ENCODE data around the gene HOXC9.
A peak's percentile ranks its signal among the peaks of the same experiment; 100 is the strongest.

Gene HOXC9

DNA sequence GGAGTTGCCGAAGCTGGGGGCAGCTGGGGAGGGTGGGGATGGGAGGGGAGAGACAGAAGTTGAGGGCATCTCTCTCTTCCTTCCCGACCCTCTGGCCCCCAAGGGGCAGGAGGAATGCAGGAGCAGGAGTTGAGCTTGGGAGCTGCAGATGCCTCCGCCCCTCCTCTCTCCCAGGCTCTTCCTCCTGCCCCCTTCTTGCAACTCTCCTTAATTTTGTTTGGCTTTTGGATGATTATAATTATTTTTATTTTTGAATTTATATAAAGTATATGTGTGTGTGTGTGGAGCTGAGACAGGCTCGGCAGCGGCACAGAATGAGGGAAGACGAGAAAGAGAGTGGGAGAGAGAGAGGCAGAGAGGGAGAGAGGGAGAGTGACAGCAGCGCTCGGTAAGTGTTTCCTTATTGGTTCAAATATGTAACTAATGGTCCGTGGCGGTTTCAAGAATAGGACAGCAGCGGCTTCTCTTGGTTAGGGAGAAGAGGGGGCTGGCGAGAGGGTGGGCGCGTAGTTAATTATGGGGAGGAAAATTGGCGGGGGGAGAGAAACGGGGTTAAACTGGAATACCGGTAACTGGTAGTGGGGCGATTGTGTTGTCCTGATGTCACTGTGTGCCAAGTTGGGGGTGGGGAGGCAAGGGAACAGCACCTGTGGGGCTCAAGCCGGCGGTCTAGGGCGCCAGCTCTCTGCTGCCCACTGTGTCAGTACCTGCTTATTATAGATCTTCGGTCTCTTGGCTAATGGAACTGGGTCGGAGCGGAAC lies 17.2 kb downstream of the HOXC9 start:
- DNase-seq, result no peak

DNA sequence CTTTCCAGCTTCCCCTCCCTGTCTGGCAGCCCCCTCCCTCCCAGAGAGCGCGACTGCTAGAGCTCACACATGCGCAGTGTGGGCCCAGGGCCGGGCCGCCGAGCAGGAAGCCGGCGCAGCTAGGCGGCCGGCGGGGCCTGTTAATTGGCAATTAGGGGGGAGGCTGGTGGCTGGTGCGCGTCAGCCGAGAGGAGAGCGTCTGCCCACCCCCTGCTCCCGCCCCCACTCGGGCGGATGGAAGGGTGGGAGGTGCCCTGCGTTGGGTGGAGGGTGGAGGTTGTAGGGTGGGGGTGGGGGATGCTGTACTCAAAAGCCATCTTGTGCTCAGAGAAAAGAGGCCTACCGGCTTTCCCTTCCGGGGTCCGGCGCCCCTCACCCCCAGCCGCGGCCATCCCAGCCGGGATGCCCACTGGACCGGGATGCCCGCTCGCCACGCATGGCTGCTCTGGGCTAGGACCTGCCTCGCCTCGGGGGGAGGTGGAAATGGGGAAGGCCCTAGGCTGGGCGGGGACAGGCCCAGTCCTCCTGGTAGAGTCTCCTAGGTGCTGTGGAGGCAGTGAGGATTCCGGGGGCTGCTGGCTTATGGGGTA lies 18.0 kb downstream of the HOXC9 start:
- peak; percentile 90 for DNase-seq

- no peak for DNase-seq
Observed at GRCh38 chr12:54018468-54018984, 18.6 kb downstream of the HOXC9 start.

DNA sequence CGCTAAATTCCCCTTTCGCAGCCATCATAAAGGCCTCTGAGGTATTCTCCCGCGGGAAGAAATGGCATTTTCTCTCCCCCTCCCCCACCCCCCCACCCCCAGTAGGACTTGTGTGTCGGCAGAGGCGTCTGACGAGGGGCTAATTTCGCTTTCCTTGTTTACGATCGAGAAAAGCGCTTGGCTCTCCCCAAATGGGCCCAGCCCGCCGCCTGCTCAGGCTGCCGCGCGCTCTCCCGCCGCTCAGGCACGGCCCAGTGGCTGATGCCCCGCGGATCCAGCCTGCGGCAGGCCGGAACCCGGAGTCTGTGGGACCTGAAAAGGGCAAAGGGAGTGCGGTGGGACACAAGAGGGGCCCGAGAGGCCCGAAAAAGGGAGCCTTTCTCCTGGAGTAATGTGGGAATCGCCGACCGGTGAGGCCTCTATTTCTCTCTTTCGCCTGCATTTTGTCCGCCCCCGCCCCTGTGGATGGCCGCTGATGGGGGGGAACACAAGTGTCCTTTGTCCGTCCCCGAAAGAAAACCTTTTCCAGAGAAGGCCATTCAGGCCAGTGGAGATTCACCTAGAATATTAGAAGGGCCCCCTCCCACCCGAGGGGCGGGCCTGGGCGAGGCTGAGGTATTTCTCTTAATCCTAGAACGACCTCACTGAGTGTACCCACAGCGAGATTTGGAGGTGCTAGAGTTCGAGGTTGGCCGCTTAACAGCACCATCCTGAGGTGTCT lies 19.3 kb downstream of the HOXC9 start:
- no peak for DNase-seq

GRCh38 chr12:54019924-54020590 lies 20.1 kb downstream of the HOXC9 start:
- DNase-seq, result no peak

- no peak for DNase-seq
Observed at GRCh38 chr12:54020591-54021405, 20.8 kb downstream of the HOXC9 start.

GRCh38 chr12:54021432-54022013 lies 21.6 kb downstream of the HOXC9 start:
- DNase-seq, result no peak

DNA sequence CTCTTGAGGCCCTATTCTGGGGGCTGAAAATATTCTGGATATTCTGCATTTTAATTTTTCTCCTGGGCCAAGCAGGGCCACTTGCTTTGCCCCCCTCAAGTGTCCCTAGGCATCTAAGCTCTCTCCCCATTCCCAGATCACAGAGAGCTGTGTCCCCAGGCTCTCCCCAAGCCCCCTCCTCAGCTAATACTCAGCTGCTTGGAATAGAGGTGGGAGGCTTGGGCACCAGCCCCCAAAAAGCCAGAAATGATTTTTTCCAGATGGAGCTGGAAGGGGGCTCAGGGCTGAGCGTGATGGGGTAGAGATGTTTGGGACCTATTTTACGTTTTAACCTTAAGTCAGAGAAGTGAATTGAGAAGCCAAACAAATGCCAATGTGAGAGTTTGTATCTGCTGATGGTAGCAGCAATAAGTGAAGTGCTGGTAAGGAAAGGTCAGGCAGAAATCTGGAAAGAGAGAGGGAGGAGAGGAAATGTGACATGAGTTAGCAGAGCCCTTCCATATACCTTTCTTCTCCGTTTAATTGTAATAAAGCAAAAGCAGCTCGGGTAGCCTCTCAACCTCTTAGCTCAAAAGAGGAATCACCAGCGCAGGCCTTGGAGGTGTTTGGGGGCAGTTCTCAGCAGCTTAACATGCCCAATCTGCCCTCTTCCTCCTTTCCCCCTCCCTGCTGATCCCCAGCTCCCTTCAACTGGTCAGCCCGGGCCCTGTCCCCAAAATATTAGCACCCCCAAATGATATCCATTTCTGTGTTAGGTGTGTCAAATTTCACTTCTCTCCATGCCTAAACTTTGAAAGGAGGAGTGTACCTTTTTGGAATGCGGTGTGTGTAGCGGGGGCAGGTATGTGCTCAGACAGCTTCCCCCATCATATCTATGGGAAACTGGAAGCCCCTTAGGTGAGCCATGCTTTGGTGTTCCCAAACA lies 23.3 kb downstream of the HOXC9 start:
- DNase-seq, result no peak

DNA sequence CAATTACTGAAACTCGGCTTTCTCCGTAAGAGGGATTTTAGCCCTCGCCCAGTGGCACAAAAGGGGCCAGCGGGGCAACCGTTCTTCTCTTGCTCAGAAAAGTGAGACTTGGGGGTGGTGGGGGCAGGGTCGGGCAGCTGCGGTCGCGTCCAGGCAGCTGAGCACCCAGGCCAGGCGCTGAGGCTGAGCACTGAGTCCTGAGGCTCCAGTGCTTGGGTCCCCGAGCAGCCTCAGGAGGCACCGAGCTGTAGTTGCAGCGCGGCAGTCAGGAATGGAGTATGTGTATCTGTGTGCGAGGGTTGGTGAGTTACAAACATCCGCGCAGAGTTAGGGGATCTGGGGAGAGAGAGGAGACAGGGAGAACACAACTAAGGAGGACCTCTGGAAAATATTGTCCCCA lies 24.2 kb downstream of the HOXC9 start:
- no peak for DNase-seq

DNA sequence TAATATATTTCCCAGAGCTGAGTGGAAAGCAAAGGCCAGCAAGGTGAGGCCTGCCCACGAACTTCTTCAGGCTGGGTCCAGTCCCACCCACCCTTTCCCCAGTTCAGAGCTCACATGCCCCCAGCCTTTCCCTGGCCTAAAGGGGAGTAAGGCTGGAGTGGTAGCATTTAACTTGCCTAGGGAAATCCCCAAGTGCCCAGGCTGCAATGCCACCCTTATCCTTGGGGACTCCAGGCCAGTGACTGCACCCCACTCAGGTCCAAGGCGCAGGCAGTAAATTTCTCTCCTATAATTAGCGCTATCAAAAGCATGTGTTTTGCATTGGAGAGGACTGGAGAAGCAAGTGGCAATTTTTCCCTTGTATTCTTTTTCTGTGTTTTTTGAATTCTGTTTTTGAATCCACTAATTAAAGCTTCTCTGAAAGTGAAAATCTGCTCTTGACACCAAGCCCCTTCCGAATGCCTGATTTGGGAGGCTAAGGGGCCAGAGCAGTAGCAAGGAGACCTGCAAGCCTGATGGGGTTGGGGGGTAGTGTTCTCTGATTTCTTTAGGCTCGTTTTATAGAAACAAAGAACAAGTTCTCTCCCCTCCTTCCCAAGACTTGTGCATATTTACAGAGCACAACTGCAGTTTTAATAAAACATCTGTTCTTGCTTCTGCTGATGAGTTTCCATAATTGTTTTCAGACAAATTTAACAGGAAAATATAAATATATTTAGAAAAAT lies 24.8 kb downstream of the HOXC9 start:
- no peak for DNase-seq

GRCh38 chr12:54025499-54026405 lies 25.8 kb downstream of the HOXC9 start:
- DNase-seq, result no peak

DNA sequence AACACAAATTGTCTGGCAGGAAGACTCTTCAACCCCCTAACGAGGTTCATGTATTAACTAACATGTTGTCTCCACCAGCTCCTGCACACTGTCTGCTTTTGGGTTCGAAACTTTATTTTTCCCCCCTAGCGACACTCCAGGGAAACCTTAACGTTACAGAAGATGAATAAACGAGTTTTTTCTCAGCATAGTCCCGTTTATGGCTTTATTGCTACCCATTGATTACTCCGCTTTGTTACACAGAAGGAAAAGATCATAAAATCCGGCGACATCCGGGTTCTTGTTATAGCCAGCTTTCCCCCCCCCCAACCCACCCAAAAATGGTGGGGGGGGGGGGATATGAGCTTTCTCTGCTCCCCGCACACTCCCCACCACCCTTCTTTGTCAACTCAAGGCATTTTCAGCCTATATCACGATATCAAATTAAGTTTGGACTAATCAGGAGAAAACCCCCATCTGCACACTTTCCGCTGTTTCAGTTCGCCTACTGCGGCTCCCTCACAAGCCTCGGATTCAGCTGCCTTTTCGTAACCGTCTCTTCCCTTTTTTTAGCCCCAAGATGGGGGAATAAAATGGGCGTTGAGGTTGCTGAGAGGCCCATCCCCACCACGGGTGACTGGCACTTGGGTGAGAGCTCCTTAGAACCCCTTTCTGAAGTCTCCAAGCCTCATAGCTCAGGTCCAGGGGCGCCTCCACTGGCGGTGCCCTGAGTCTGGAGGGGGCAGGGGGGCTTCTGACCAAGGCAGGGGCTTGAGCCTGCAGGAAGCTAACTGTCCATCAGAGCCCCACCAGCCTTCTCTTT lies 26.9 kb downstream of the HOXC9 start:
- DNase-seq, result no peak

DNA sequence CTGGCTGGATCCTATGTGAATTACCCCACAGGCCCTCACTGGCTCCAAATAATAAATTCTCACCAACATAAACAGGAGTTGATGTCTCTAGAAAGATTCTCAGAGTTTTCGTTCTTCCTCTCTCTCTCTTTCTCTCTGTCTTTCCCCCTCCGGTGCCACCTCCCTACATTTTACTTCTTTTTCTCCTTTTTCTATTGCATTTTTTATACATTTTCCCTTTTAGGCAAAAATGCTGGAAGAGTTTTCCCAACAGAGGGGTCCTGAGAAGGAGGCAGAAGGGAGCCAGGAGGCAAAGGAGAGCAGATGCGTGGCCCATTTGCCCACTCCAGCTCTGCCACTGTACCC lies 27.5 kb downstream of the HOXC9 start:
- no peak for DNase-seq

DNA sequence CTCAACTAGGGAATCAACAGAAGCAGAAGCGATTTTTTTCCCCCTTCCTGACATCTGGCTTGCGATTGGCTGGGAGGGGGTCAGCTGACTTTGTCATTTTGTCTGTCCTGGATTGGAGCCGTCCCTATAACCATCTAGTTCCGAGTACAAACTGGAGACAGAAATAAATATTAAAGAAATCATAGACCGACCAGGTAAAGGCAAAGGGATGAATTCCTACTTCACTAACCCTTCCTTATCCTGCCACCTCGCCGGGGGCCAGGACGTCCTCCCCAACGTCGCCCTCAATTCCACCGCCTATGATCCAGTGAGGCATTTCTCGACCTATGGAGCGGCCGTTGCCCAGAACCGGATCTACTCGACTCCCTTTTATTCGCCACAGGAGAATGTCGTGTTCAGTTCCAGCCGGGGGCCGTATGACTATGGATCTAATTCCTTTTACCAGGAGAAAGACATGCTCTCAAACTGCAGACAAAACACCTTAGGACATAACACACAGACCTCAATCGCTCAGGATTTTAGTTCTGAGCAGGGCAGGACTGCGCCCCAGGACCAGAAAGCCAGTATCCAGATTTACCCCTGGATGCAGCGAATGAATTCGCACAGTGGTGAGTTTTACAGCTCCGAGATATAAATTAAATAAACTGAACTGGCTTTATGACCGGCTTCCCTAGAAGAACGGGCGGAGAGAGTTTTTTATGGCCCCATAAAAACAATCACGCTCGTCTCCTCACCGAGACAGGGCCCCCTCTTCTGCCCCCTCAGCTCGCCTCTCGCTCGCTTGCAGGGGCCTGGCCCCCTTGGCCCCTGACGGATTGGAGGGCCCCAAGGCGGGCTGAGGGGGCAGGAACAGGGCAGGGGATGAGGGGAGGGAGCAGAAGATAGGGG lies 28.6 kb downstream of the HOXC9 start, which contains the start of gene HOXC6:
Gene HOXC6, plus strand, starts transcription at position 127 of the 888 bp plus-strand sequence. Its CDS starts 82 bp downstream, at position 209.
- no peak for DNase-seq

GRCh38 chr12:54029529-54030441 lies 29.8 kb downstream of the HOXC9 start:
- no peak for DNase-seq

GRCh38 chr12:54030442-54030801 lies 30.5 kb downstream of the HOXC9 start:
- DNase-seq, result no peak
